Stimulated activated CD8-positive, alpha-beta memory T cell treated with anti-CD3 and anti-CD28 coated beads, Interleukin-12 subunit alpha, Interleukin-12 subunit beta, amount 100 ng/mL, for 1 hour (primary cell): Measurements from ENCODE around the gene CMIP.

Experiments
- DNase-seq: peaks from one replicate; pipeline ENCODE4 v3.0.0-alpha.2; 2020; ENCODE audit warnings: low read depth

The CMIP gene

DNA sequence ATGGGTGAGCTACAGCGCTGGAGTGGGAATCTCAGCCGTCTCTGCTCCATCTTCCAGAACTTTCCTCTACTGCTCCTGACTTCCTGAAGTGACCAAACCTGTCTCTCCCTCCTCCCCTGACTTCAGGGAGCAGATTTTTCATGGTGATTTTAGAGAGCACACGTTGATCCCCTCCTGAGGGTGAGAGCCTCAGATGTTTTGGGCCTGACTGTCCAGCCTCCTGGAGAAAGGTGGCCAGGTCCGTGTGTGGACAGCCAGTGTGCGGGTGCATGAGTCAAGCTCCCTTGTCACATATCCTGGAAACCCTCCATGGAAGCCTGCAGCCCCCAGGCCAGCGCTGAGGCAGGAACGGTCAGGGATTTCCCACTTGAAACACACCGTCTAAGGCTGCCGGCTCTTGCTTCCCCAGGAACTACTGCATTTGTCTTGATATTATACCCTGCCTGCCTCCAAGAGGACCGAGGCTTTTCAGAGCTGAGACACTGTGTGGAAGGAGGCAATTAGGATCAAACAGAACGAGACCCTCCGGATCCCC lies 143.1 kb downstream of the CMIP start:
- DNase-seq = no peak

DNA sequence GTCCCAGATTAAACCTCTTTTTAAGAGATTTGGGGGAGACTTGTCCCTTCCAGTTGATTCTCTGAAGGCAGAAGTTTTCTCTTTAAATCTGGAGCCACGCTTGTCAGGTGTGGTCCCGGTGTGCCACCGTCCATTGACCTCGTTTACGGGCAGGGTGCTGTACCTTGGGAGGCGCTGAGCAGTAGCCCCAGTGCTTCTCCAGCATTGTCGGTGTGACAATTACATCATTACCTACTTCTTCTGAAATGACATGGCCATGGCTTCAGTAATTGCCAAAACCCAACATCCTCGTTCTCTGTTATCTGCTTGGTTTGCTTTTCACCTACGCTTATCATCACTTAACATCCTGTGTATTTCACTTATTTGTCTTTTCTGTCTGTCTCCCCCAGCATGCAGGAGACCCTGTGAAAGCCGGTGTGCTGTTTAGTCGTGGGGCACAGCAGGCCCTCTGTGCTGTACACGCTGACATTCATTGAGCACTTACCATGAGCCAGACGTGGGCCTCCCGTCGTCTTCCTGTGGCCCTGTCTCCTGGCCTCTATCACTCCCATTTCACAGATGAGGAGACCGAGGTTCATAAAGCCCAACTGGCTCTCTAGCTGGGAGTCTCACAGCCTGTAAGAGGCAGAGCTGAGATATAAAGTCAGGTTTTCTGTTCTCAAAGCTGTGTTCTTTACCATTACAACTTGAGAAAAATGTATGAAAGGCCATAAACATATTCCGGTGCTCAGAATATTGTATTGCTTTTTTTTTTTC lies 143.9 kb downstream of the CMIP start:
- DNase-seq = no peak

DNA sequence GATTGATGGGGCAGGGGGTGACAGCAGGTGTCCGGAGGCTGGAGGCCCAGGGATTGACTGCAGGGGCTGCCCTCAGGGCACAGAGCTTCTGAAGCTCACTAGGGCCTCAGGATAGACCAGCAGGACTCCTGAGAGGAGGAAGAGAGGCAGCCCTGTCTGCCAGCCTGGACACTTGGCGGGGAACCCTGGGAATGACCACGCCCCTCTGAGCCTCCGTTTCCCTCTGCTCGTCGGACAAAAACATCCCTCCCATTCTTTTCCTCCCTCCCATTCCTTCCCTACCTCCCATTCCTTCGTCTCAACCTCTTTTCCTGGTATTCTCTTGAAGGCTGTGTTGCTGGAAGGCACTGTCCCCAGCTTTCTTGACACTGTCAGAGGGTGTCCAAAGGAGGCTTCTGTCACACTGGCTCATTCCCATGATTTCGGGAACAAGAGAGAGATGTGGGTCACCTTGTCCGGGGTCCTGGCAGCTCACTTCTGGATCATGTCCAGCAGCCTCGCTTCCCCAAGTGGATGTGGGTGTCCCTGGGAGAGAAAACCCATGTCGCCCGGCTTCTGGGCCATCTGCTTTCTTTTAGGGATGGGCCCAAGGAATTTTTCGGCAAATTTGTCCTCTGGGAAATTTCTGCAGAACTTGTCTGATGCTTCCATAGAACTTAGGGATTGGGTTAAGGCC lies 145.5 kb downstream of the CMIP start:
- DNase-seq = no peak

DNA sequence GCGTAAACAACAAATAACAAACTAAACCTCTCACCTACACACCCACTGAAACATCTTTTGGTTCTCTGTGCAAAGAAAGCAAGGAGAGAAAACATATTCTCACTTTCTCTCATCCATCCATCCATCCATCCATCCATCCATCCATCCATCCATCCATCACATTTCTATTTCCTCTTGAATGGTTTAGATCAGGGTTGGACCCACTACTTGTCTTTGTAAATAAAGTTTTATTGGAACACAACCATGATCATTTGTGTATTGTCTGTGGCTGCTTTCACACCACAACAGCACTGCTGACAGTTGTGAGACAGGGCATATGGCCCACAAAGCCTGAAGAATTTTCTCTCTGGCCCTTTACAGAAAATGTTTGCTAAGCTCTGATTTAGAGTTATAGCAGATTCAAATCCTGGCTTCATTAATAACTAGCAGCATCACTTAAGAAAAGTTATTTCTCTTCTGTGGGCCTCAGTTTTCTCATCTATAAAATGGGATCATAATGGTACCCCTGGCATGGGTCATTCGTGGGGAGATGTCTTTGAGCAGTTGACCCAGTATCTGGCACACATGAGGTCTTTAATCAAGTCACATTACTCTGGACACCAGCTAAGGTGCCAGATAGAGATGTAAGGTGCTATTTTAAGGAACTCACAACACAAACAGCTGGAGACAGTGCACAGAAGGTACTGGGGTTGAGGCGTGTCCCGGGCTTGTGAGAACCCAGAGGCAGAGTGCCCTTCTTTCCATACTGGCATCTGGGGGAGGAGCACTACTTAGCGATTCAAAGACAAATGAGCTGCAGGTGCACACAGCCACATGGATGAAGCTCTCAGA lies 146.3 kb downstream of the CMIP start:
- no peak for DNase-seq

DNA sequence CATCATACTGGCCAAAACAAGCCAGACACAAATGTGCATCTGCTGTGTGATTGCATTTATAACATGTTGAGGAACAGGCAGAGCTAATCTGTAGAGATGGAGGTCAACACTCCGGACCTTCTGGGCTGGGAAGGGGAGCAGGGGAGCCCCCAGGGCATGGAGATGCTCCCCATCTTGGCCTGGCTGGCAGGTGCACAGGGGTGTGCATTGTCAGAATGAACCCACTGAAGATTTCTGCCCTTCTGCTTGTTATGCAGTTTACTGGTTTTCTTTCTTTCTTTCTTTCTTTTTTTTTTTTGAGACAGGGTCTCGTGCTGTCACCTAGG lies 146.9 kb downstream of the CMIP start:
- no peak for DNase-seq

DNA sequence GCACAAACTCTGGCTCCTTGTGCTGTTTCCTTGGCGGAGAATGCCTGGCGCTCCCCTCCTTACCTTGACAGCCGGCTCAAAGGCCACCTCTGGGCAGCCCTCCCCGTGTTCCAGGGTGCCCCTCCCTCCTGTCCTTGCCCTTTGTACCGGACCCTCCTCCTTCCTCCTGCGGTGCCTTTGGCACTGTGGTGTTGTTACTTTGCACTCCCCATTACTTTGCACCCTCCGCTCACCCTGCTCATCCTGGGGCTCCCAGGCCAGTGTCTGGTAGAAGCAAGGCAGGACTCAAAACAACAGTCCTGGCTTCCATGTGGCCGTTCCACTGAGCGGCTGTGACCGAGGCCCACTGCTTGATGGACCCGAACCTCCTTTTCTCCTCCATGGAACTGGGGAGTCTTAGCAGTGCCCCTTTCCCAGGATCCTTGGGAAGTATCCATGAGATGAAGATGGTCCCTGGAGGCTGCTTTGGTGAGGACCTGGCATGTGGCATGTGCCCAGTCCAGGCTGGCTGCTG lies 147.8 kb downstream of the CMIP start:
- no peak for DNase-seq

DNA sequence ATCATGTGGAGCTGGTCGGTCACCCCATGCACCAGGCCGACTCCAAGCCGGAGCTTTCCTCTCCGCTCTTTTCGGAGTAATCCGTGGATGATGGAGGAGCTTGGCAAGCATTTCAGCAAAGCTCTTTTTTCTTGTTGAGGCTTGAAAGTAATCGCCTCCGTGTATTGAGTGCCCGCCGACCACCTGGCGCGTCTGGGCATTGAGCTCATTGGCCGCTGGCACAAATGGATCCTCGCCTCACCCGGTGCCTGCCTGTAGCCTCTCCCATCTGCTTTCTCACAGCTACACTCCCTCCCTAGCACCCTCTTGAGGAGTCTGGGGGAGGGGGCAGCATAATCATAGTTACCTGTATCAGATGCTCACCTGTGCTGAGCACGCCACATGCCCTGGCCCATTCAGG lies 148.9 kb downstream of the CMIP start:
- DNase-seq = no peak

DNA sequence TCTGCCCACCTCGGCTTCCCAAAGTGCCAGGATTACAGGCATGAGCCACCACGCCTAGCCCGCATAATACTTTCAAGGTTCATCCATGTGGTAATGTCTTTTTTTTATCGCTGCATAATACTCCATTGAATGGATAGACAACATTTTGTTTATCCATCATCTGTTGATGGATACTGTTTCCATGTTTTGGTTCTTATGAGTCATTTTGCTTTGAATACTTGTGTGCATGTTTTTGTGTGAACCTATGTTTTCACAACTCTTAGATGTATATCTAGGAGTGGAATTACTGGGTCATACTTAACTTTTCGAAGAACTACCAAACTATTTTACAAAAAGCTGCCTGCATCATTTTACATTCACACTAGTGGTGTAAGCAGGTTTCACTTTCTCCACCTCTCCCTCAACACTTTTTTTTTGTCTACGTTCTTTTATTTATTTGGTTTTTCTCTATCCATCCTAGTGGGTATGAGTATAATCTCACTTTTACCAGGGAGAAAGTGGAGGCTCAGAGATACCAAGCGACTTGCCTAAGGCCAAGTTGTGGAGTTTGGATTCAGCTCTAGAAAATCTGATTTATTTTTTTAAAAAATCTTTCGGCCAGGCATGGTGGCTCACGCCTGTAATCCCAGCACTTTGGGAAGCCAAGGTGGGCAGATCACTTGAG lies 151.2 kb downstream of the CMIP start:
- no peak for DNase-seq

DNA sequence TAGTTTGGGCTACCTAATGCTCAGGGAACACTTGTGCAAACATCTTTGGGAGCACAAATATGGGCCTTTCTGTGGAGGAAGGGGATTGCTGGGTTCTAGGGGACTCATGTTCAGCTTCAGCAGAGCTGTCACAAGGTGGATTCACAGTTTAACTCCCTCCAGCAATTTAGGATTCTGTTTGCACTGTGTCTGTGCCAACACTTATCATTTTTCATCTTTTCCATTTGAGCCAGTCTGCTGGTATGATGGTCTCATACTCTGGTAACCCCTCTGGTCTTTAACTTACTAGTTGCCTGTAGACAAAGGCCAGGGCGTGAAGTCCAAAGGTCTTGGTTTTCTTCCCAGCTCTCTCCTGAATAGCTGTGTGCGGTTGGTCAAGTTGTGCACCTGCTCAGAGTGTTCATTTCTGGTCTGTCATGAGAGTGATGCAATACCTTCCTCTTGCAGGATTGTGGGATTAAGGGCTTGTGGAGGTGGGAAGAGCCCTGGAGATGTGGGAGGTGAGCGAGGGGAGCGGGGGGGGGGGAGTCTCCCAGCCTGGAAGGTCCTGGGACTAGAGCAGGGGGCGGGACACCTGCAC lies 152.6 kb downstream of the CMIP start:
- no peak for DNase-seq

DNA sequence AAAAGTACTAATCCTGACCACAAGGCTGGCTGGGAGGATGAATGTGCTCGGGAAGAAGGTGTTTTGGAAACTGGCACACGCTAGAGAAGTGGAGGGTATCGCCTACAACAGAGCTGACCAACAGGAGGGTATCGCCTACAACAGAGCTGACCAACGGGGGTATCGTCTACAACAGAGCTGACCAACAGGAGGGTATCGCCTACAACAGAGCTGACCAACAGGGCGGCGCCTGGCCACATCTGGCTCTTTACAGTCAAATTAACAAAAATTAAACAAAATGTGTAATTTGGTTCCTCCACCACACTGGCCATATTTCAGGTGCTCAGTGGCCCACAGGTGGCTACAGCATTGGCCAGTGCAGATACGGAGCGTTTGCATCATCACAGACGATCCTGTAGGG lies 153.5 kb downstream of the CMIP start:
- no peak for DNase-seq

DNA sequence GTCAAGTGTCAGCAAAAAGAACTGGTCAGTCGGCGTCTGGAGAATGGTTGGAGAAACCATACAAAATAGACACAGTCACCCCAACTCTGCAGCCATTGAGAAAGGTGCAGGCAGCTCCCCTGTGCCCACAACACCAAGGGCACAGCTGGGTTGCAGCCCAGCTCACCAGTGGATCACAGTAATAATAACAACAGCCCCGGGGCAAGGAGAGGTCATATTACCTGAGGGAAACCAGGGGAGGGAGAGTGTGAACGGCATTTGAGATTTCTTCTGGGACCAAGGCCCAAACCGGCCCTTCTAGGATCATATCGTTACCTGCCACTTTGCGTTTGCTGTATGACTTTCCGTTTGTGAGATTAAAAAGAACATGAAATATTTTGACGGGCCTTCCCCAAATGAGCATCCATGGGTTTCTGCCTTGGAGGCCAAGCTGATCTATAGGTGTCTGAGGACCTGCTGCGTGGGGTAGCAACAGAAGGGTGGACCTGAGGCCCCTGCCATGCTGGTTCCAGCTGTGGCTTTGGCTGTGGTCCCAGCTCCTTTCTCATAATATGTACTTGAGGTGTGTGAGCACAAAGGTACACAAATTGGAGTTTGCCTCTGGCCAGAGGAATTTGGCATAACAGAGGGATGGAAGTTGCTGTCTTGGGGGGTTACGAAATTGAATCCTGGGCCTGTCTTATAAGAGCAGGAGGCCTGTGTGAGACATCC lies 154.6 kb downstream of the CMIP start:
- no peak for DNase-seq

DNA sequence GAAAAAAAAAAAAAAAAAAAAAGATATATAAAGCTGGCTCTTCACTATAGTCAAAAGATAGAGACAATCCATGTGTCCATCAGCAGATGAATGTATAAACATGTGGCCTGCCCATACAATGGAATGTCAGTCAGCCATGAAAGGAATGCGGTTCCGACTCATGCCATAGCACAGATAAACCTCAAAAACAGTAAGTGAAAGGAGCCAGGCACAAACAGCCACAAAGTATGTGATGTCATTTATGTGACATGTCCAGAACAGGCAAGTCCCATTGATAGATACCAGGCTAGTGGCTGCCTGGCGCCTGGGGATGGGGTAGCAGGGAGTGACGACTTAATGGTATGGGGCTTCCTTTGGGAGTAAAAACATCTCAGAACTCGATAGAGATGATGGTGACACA lies 155.7 kb downstream of the CMIP start:
- no peak for DNase-seq

DNA sequence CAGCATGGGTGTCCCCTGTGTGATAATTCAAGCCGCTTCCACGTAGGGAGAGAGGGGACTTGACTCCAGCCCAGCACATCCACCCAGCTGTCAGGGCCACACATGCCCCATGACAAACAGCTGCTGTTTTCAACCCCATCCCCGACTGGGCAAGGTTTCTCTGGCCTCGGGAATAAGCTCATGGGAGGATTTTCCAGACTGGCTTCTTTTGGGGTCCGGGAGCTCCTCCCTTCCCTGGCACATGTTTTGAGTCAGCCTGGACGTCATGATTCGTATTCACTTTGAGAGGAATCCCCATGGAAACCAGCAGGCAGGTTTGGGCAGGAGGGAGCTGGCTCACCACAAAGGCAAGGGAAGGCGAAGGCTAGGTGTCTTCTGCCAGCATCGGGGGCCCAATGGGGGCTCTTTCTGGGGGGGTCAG lies 156.4 kb downstream of the CMIP start:
- no peak for DNase-seq

DNA sequence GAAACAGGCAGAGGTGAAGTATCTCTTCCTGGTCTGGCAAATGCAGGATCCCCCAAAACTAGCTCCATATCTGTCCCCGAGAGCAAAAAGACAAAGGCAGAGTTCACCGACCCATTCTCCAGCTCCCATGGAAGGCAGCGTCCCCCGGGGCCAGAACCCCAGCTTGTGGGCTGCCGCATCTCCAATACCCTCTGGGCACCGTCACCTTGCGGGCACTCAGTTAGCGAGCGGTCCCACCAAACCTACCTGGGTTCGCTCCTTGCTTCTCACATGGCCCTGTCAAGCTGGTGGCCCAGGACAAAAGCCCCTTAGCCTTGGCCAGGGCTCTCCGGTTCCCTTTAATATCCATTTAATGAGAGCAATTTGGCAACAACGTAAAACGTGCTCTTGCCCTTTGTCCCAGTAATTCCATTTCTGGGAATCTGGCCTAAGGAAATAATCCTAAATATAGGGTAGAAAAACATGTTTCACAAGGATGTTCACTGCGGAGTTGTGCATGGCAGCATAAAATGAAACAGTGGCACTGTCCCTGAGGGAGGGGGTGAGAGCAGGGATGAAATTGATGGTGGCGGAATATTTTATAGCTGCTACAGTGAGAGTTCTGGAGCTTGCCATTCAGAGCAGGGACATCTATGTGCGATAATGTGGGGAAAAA lies 157.1 kb downstream of the CMIP start:
- DNase-seq = no peak

DNA sequence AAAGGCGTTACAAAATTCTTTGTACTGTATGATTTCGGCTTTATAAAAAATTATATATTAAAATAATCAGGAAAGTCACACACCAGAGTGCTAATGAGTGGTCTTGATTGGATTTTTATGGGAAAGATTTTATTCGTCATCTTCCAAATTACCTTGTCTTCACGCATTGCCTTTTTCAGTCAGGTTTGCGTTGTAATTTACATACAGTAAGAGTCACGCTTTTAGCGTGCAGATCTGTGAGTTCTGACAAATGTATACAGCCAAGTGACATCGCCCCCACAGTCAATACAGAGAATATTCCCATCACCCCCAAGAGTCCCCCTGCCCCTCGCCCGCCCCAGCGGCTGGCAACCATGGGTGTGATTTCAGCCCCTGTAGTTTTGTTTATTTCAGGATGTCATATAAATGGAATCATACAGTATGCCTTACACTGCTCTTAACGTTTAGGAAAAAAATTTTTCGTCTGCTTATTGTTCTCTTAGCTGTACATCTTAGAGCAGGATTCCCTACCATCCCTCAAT lies 157.7 kb downstream of the CMIP start:
- DNase-seq = no peak

DNA sequence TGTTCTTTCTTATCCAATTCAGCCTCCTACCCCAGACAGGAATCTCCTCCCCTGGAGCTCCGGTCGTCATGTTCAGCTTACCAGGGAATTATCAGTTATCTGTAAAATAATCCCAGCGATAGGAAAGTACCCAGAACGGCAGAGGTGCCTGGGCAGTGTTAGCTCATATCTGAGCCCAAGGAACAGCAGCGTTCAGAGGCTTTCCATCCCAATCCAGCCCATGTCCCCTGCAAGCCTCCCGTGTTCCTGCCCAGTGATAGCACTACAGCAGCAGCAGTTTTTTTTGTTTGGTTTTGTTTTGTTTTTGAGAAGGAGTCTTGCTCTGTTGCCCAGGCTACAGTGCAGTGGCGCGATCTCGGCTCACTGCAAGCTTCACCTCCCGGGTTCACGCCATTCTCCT lies 158.2 kb downstream of the CMIP start:
- no peak for DNase-seq

DNA sequence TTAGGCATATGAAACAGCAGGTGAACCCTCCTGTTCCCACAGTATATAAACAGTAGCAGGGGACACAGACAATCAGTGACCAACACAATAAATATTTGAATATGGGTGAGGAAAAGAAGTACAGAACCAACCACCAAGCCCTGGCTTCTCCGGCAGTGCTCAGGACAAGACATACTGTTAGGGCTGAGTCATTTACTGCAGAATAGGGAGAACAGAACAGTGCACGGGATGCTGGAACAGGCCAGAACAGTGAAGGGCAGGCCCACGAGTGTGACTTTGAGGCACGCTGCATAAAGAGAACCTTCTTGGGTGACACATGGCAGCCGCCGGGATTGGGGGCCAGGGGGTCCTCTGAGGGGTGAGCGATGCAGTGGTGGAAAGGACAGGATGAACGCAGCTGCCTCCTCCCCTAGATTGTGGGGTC lies 160.4 kb downstream of the CMIP start:
- no peak for DNase-seq

DNA sequence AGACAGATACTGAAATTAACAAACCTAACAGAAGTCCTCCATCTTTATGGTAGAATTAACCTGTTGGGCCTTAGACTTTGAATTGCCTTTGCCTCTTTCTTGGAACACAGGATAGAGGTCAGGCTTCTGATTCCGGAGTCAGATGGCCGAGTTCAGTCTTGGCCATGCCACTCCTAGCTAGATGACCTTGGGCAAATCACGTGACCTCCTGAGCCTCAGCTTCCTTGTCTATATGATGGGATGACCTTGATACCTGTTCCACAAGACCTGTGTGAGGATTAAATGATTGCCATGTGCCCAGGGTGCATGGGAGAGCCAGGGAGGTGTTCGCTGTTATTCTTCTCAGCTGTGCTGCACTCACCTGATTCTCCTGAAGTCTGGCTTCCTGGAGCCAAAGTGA lies 161.4 kb downstream of the CMIP start:
- no peak for DNase-seq

DNA sequence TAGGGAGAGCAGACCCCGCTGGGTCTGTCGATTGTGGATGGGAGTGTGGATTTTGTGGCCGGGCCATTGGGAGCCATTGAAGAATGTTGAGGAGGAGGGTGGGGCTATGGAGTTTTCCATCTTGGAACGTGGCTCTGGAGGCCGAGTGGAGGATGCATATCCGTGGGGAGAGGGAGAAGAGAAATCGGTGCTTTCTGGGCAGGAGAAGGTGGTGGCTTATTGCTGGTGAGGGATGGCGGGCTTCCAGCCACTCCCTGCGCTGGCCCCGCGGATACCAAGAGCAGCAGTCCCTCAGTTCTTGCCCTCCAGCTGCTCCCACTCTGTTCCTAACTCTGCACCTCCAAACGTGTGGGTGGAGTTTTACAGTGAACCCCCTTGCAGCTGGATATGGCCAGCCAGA lies 162.4 kb downstream of the CMIP start:
- no peak for DNase-seq

DNA sequence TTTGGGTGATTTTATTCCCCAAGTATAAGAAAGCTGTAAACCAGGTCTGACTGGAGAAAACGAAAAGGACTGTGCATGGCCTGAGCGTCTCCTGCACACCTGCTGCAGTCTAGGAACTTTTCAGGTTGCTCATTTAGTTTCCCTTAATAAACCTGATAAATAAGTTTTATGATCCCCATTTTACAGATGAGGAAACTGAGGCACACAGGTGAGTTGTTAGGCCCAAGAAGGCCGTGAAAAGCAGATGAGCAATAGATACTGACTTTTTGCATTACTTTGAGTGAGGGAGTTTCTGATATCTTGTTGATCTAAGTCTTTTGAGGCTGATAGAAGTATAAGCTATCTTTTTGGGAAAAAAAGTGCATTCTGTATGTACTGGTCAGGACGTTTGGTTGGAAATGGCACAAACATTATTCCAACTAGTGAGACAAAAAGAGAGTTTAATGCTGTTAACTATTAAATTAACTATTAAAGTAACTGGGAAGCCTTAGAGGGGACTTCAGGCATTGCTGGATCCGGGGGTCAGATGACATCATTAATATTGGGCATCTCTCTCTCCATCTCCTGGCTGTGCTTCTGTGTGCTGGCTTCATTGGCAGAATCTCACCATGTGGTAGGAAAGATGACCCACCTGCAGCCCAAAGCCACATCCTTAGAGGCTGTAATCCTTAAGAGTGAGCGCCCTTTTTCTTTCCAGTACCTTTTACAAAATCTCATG lies 163.4 kb downstream of the CMIP start:
- DNase-seq = no peak
